22Rv1 (cell line): ENCODE measurements around the gene EIF4G3.

ENCODE experiments used
- H3K27ac ChIP-seq: fragments of 450-650 bp; 2 replicates; pipeline ENCODE4 v1.5.1; 2017
- ZFX ChIP-seq: fragments of 450-650 bp; IDR thresholded peaks from 2 replicates; pipeline ENCODE4 v1.6.1; 2017; ENCODE audit warnings: antibody characterized with exemption, borderline replicate concordance
- TF ChIP-seq, protein P1 (sequence below): fragments of 450-650 bp; IDR thresholded peaks from 2 replicates; pipeline ENCODE4 v1.5.1; 2017; ENCODE audit warnings: mild to moderate bottlenecking

Gene EIF4G3

DNA sequence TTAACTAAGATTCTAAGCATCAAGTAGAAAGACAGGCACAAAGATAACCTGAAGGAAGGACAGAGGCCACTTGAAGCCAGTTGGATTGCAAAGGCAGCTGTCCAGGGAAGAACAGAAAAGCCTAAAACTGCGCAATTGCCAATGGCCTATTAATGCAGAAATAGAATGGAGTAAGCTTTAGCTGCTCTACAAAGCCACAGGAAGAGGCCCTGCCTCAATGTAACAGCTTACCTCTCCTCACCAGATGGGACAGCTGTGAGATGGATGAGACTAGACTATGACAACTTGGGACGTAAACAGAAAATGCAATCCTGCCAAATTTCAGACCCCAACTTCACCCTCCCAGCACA lies 176.5 kb downstream of the EIF4G3 start:
- H3K27ac ChIP-seq, result no peak overlapping the region
- TF ChIP-seq, protein P1, sequence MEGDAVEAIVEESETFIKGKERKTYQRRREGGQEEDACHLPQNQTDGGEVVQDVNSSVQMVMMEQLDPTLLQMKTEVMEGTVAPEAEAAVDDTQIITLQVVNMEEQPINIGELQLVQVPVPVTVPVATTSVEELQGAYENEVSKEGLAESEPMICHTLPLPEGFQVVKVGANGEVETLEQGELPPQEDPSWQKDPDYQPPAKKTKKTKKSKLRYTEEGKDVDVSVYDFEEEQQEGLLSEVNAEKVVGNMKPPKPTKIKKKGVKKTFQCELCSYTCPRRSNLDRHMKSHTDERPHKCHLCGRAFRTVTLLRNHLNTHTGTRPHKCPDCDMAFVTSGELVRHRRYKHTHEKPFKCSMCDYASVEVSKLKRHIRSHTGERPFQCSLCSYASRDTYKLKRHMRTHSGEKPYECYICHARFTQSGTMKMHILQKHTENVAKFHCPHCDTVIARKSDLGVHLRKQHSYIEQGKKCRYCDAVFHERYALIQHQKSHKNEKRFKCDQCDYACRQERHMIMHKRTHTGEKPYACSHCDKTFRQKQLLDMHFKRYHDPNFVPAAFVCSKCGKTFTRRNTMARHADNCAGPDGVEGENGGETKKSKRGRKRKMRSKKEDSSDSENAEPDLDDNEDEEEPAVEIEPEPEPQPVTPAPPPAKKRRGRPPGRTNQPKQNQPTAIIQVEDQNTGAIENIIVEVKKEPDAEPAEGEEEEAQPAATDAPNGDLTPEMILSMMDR, result no peak
- no peak for TF ChIP-seq ZFX

DNA sequence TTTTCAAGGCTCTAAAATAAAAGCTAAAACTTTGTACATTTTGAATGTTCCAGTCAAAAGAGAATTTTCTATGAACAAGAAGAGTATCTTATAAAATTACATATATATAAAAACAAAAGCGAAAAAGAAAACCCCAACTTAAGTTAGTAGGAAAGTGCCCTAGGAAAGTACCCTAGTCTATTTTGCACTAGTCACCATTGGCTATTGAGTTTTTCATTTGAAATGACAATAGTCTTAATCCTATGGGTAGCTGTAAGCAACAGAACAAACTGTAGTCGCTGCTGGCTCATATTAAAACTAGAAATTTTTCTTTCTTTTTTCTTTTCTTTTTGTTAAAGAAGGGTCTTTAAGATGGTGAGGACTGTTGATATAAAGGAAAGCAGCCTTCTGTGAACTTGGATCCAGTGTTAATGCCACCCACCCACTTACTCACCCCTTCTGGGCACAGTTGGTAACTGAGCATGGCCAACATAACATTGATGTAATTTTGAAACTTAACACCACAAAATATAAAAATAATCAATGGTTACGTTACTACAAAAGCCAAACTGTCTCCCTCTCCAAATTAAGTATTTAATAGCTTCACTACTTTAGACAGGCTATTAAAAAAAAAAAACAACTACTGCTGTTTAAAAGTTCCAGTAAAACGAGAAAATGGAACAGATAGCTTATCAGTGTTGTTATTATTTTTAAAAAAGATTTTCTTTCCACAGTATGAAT lies 177.0 kb downstream of the EIF4G3 start:
- TF ChIP-seq, protein P1, result no peak
- TF ChIP-seq ZFX, result no peak
- no peak overlapping the region for H3K27ac ChIP-seq

DNA sequence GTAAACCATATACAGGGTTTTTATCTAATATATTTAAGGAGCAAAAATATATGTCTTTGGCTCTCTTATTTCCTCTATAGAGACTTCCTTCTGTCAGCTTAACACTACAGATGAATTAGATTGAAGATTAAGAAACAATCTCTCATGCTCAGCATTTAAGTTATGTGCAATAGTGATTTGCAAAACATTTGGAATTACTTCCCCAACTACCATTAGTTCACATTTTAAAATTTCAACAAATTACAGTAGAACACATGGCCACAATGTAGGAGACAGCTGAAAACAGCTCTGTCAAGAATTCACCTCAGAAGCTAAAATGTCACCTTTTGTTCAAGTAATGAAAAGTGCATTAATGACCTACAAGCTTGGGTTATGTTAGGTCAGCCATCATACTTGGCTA lies 177.9 kb downstream of the EIF4G3 start:
- no peak overlapping the region for H3K27ac ChIP-seq
- TF ChIP-seq, protein P1, result no peak
- no peak for TF ChIP-seq ZFX

DNA sequence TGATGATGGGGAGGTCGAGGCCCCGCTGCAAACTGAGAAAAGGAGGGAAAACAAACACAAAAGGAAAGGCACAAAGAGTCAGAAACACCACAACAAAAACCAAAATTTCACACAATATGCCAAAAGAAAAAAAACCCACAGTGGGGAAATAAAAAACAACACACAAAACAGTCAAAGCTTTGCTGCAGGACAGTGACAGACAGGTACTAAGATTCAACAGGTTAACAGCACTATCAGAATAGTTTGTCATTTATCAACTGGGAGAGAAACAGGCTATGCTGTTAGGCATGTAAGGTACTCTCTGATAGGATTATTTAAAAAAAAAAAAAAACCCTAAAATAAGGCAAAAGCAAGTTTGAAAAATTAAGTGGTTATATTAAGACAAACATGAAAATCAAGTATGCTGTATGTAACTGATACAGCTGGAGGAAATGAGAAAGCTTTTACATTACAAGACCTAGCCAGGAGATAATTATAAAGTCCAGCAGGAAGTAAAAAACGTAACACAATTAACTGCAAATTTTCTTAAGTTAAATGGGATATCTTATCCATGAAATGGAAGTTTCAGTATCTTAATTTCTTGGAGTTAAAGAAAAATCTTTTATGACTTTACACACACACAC lies 179.0 kb downstream of the EIF4G3 start:
- TF ChIP-seq, protein P1, result no peak
- TF ChIP-seq ZFX, result no peak
- no peak overlapping the region for H3K27ac ChIP-seq

DNA sequence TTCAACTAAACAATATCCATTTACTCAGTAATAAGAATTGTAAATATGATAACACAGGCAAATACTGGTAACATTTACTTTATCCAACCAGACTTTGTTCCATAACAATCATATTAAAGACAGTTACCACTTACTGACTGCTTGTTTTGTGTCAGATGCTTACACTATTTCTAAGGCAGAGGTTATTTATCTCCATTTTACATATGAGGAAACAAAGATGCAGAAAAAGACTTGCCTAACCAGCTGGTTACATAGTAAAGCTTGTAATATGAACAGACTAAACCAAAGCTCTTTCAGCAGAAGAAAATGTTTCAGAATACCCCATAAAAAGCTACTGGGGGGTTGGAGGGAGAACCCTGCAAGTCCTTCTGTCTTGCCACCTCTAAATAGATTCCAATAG lies 180.1 kb downstream of the EIF4G3 start:
- TF ChIP-seq, protein P1, result no peak
- TF ChIP-seq ZFX, result no peak
- no peak overlapping the region for H3K27ac ChIP-seq

DNA sequence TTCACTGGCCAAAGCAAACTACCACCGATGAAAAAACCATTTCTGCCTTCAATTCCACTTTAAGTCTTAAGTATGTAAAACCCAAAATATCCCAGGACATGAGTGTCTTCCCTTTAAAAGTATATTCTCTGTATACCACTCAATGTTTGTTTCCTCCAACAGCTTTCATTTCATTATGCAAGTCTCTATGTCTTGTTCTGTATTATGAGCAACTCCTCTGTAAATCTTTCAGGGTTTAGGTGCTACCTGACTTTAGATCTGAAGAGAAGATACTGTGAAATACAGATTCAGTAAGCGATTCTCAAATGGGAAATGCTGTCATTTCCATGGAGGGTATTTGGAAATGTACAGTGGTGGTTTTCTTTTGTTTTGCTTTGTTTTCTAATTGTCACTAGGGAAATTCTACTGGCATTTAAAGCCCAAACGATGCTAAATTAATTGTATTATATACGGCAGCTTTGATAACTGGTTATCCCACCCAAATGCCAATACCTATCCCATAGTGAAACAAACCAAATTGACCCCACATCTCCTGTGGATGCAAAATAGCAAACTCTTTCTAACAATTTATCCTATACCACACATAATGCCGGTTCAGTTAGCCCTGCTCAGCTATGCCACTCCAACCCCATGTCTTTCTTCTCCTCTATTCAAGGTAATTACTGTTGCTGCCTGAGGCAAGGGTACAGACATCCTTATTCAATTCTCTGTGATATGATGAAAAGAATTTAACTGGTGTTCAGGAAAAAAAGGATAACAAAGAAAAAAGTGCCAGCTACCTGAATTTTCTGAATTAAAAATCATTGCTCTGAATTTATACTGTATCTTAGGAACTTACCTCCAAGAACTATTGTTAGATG lies 182.8 kb downstream of the EIF4G3 start:
- H3K27ac ChIP-seq, result no peak overlapping the region
- TF ChIP-seq ZFX, result no peak
- TF ChIP-seq, protein P1, result no peak
